Stimulated activated CD4-positive, alpha-beta T cell treated with anti-CD3 and anti-CD28 coated beads, Interleukin-1b, Interleukin-23, amount 100 ng/mL, for 4 hours (primary cell): Measurements from ENCODE around the gene CYP19A1.
"Not testable (repeated sequence)": the region's sequence is repeated elsewhere in the genome, so short reads cannot be mapped to it uniquely, and the experiment has no call there.

ENCODE experiments used
- DNase-seq, 2 donors: peaks; one replicate each; pipeline ENCODE4 v3.0.0-alpha.2; 2020; ENCODE audit warnings: low read depth in 2 of 2

The CYP19A1 gene

DNA sequence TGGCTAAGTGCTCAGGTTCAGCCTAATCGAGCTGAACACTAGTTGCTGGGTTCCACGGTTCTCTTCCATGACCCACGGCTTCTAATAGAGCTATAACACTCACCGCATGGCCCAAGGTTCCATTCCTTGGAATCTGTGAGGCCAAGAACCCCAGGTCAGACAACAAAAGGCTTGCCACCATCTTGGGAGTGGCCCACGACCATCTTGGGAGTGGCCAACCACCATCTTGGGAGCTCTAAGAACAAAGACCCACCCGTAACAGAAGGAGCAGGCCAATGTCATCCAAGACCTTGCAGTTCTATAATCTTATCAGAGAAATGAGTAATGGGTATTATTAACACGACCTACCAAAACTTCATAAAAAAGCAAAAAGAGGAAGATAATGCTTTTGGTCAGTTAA lies 77.3 kb downstream of the CYP19A1 start:
- DNase-seq: not testable (repeated sequence)

DNA sequence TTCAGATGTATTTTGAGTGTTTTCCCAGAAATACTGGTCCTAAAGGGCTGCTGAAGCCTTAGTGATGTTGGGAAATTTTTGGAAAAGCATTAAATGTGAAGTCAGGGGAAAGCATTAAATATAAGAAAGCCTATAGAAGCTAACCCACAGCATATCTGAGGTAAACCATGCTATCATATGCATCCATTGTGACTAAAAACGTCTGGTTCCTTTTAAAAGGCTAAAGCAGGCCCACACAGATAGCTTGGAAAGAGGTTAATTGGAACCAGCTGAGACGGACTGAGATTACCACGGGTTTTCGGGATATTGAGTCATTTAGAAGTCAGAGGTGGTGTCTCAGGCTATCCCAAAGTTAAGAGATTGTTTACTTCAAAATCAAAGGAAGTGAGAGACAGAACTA lies 78.2 kb downstream of the CYP19A1 start:
- DNase-seq: no peak

GRCh38 chr15:51255533-51255932 lies 82.9 kb downstream of the CYP19A1 start:
- DNase-seq: no peak

DNA sequence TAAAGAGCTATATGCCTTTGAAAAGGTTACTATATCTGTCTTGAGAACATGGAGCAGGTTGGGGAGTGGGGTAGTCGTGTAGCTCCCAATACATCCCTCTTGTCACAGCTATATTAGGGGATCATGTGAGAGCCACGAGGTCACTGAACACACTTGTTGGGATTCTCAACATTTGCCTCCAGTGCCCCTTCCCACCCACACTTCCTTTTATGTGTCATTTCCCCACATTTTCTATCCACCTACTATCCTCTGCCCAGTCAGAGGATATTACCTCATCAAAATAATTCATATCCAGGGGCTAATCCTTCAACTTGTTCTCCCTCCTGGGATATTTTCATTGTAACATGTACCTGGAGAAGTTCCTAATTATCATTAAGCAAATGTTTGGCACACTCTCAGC lies 85.0 kb downstream of the CYP19A1 start:
- no peak for DNase-seq

- no peak for DNase-seq
These were observed 85.7 kb downstream of the CYP19A1 start for GRCh38 chr15:51252671-51253070.

- DNase-seq: no peak
These were observed 86.8 kb downstream of the CYP19A1 start for GRCh38 chr15:51251556-51251955.

- no peak for DNase-seq
These were observed 88.0 kb downstream of the CYP19A1 start for GRCh38 chr15:51250217-51251011.

DNA sequence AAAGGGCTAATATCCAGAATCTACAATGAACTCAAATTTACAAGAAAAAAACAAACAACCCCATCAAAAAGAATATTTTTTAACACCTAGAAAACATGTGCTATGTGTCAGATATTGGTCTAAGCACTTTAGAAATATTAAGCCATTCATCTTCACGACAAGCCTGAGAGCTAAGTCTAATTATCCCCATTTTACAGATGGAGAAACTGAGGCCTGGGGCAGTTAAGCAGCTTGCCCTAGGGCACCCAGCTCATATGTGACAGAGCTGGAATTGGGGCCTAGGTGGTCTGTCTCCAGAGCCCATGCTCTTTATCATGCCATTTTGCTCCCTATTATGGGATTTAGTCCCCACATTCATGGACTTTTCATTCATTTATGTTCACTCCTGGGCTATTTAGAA lies 92.8 kb downstream of the CYP19A1 start:
- no peak for DNase-seq

DNA sequence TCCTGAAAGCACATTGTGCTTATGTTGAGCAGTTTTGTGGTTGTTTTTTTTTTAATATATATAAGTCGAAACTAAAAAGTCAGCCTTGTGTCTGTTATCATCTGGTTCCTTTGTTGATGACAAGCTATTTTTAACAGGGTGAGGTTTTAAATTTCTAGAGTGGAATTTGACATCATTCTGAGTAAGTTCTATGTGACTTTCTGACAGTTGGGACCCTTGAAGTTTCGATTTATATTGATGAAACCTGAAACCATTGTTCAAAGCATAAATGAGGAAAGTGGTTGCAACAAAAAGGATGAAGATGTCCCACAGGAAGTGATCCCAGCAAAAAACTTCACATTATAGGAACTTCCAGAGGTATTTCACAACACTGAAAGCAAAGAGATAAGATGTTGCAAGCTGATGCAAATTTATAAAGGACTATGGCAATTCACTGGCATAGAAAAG lies 94.0 kb downstream of the CYP19A1 start:
- no peak for DNase-seq

GRCh38 chr15:51243774-51244173 lies 94.6 kb downstream of the CYP19A1 start:
- no peak for DNase-seq

GRCh38 chr15:51240066-51240465 lies 98.3 kb downstream of the CYP19A1 start:
- no peak for DNase-seq

GRCh38 chr15:51237816-51238215 lies 100.6 kb downstream of the CYP19A1 start:
- DNase-seq: no peak

DNA sequence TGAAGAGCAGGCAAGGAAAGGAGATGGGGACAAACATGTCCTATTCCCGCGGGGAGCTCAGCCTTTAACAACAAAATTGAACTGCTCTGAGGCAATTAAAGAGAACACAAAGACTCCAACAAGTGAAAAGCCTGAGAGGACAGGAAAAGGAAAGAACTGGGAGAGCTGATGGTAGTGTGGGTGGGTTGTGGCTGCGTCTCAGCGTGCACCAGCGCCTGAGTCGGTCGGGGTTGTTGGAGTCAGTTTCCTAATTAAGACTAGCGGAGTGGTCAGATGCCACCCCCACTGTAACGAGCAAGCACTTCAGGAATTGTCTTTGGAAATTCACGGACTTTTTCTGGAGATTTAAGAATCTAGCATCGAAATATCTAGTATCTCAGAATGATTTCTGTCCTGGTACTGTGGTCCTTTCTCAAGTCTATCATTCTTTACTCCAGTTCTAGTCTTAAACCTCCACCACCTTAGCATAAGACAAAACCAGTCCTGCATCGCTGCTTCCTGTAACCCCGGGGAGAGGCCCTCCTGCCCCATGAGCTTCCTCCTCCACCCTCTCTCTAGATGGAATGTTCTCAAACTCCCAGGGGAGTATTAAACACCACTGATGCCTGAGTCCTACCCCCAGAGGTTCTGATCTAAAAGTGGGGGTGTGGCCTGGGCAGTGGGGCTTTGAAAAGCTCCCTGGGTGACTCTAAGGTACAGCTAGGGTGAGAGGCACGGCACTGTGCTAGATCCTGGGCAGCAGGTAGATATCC lies 104.0 kb downstream of the CYP19A1 start:
- DNase-seq: no peak

DNA sequence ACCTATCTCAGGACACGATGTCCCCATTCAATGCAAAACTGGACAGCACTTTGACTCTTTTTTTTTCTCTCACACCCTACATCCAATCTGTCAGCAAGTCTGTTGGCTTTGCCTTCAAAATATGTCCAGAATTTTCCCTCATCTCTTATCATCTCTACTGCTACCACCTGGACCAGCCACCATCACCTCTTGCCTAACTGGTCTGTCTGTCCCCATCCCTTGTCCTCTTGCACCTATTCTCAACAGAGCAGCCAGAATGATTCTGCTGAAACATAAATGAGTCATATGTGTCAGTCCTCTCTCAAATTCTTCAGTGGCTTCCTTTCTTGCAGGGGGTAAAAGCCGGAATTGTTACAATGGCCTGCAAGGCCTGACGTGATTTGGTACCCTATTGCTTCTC lies 105.8 kb downstream of the CYP19A1 start:
- no peak for DNase-seq

DNA sequence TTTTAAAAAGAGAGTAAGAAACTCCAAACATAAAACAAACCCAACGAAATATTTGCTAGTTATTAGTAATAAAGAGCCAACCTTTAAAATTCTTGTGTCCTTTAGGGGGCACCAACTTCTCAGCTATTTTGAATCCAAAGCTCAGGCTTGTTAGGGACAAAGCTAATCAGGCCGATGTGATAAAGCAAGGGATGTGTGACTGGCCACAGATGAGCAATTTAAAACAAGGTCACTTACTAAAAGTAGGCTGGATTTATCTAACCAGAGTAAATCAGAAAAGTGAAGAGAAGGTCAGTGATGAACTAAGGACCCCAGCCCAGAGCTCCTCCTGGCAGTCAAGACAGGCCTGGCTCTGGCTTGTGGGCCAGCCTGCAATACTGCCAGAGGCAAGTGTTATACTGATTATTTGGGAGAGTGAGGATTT lies 108.5 kb downstream of the CYP19A1 start:
- DNase-seq: no peak

GRCh38 chr15:51227940-51228732 lies 110.3 kb downstream of the CYP19A1 start:
- DNase-seq: no peak

- DNase-seq: no peak
These were observed 111.7 kb downstream of the CYP19A1 start for GRCh38 chr15:51226576-51227210.

GRCh38 chr15:51224428-51224827 lies 114.0 kb downstream of the CYP19A1 start:
- DNase-seq: no peak

DNA sequence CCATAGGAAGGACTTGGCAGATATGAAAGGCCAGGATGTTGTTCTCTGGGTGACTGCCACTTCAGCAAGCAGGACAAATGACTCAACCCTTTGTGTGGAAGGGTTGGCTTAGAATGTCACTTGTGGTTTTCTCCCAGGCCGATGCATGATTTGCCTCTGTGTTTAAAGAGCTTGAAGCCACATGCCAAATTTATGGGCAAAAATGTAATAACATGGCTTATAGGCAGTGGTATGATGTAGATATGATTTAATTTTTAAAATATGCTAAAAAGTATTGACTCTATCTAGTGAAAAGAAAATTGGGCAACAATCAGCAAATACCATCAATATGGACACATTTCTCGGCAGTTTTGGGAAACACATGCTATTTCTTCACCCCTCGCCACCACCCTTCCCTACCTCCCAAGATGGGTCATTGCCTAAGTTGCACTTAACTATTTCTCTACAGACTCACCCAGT lies 114.6 kb downstream of the CYP19A1 start:
- no peak for DNase-seq

DNA sequence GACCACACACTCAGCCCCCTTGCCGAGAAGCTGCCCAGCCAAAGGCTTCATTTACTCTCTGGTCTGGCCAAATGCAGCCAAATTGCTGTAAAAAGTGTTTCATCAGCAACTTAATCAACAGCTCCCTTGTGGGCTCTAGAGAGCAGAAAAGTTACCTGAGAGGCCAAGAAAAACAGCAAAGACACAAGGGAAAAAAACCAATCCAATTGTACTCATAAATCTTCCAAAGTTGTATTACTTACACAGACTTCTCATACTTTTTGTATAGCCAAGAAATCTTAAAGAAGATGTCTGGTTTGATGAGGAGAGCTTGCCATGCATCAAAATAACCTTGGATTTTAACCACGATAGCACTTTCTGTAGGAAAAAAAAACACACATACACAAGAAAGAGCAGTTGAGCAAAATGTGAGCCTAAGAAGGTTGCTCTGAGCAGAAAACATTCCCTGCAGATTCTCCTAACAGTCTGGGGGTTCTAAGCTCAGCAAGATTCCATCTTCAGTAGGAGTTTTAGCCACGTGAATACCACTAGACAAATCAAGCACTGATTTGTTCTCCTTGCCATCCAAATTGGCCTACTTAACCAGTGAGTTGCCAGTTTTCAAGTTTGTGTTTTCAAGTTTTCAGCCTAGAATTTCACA lies 120.0 kb downstream of the CYP19A1 start:
- no peak for DNase-seq

- DNase-seq: no peak
These were observed 125.5 kb downstream of the CYP19A1 start for GRCh38 chr15:51212909-51213308.
